HG02981 (cell line): ENCODE data around the gene TJAP1.
"Not testable (repeated sequence)": the region's sequence is repeated elsewhere in the genome, so short reads cannot be mapped to it uniquely, and the experiment has no call there.

ENCODE experiments used
- ATAC-seq: cut with Tn5 transposase; IDR thresholded peaks from one replicate; pipeline ENCODE4 v1.9.1; 2021; ENCODE audit warnings: mild to moderate bottlenecking, moderate library complexity; ENCODE audit not compliant: unreplicated experiment

The TJAP1 gene

DNA sequence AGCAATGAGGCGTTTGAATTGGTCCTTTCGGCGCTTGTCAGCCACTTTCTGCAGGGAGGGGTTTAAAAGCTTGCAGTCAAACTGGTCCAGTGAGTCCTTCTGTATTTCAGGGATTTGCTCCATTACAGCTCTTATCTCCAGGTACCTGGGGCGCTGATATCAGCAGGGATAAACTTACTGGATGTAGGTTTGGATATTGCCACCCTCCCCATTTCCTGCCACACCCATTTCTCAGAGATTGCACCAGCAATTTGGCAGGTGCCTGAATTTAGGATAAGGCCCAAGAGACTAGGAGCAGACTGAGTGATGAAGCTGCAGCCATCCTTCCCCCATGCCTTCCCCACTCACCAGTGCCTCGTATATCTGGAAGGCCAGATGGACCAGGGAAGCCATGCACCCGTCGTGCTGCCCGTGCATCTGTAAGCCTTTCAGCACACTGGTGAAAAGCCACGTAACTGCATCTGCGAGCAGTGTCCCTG is 47.2 kb downstream of the TJAP1 start:
- no peak for ATAC-seq

DNA sequence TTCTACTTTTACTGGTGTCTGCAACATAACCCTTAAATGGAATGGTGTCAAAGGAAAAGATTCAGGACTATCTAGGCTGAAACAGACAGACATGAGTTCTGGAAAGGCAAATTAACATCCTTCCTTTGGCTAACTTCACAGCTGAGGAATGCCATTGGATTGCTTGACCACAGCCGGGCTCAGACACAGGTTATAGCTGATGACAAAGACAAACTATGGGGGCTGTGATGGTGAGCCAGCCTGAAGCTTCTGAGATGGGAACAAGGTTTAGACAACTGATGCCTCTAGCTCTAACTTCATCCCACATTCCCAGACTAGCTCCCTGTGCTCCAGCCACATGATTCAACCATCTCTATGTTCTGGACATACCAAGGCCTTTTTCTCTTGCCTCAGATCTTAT is 54.8 kb downstream of the TJAP1 start:
- ATAC-seq = no peak

DNA sequence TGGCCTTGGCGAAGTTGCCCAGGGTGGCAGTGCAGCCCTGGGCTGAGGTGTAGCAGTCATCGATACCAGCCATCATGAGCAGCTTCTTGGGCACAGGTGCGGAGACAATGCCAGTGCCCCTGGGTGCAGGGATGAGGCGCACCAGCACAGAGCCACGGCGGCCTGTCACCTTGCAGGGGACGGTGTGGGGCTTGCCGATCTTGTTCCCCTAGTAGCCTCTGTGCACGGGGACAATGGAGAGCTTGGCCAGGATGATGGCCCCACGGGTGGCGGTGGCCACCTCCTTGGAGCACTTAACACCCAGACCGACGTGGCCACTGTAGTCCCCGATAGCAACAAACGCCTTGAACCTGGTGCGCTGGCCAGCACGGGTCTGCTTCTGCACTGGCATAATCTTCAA is 61.6 kb downstream of the TJAP1 start:
- ATAC-seq = not testable (repeated sequence)

DNA sequence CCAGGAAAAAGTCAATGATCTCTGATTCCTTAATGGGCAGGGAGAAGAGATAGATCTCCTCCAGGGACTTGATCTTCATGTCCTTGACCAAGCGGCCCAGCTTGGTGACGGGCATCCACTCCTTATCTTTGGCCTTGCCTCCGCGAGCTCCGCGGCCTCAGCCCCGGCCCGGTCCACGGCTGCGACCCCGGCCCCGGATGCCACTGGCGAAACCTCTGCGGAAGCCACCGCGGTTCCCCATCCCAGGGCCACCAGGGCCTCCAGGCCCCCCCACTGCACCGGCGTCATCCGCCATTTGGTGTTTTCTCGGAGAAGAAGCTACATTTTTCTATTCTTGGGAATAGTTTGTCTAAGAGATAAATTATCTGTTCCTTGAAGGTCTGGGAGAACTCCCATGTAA is 62.0 kb downstream of the TJAP1 start:
- not testable (repeated sequence) for ATAC-seq

DNA sequence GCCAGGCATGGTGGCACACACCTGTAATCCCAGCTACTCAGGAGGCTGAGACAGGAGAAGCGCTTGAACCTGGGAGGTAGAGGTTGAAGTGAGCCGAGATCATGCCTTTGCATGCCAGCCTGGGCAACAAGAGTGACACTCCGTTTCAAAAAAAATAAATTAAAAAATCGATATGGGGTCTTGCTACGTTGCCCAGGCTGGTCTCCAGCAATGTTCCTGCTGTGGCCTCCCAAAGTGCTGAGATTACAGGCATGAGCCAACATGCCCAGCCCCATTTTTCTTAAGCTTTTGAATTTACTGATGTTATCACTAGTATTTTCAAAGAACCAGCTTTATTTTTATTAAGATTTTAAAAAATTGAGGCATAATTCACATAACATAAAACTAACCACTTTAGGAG is 63.1 kb downstream of the TJAP1 start:
- ATAC-seq = no peak

DNA sequence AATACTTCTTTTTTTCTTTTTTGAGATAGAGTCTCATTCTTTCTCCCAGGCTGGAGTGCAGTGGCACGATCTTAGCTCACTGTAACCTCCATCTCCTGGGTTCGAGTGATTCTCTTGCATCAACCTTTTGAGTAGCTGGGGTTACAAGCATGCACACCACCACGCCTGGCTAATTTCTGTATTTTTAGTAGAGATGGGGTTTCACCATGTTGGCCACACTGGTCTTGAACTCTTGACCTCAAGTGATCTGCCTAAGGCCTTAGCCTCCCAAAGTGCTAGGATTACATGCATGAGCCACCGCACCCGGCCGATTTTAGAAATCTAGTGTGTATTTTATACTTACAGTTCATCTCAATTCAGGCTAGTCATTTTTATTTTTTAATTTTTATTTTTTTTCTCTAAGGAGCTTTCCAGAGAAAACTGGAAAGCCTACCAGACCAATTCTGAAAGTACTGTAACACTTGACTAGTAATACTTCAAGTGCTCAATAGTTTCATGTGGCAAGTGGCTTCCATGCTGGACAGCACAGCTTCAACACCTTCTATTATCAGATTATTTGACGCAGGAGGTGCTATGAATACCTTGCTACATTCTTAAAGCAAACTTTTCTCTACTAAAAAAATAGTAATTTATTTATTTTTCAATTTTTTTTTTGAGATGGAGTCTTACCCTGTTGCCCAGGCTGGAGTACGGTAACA is 64.6 kb downstream of the TJAP1 start:
- ATAC-seq = no peak

DNA sequence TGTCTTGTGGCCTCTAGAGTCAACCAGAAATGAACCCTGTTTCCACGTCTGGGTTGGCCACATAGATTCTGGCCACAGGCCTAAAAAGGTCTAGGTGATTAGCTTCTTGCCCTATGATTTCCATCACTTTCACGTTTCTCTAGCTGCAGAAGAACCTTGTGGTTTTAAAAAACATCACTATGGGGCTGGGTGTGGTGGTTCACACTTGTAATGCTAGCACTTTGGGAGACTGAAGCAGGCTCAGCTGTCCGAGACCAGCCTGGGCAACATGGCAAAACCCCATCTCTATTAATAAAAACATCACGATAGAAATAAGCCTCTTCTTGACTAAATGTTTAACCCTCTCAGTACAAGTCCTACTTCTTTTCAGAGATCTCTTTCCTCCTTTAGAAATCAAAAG is 67.1 kb downstream of the TJAP1 start:
- no peak for ATAC-seq

DNA sequence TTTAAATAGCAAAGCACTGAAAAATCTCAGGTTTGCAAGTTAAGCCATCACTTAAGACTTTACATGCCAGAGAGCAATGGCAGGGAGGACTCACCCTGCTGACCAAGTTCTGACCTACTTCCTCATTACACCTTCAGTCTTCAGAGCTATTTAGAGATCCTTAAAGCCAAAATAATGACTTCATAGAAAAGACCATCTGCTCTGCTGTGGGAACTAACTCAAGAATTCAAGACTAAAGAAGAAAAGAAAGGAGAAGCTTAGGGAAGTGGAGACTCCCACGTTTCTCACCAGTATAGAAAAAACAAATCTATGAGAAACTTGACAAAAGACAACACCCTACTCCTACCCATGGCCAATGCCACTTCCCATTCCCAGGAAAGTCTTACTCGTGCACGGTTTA is 69.9 kb downstream of the TJAP1 start:
- no peak for ATAC-seq
